ENCODE measurements around the gene RIMS3.
A peak's percentile ranks its signal among the peaks of the same experiment; 100 is the strongest.

RIMS3 gene

DNA sequence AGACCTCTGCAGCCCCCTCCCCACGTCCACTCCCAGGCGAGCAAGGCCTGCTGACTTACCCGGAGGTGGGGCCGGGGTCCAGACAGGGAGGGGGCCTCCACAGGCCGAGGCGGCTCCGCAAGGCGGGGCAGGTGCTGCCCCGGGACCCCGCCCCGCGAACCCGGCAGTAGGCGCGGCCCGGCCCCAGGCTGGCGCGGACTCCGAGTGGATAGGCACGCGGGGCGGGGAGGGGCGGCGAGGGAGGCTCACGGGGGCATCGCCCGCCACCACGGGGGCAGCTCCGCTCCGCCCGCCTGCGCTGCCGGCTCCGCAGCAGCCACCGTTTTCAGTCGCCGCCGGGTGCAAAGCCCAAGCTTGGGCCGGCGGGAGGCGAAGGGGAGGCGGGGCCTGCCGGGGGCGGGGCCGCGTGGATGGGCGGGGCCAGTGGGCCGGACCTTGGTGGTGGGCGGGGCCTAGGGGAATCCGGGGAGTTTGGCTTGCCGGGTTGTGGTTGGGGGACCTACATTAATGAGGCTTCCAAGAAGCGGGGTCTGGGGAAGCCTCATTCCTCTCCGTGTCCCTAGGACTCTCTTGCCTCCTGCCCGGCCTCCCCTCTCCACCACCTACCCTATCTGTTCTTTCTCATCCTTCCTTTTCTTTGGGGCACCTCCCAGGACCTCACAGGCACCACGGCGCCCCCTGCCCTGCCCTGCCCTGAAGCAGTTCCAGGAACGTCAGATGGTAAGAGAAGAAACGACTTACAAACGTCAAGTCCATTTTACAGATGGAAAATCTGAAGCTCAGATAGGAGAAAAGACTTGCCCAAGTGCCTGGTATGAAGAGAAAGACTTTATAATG, at the start of gene RIMS3:
Gene RIMS3, minus strand, starts transcription at position 348 of the 837 bp plus-strand sequence. CDS start 23,757 bp downstream, outside the sequence.
- in situ Hi-C loops (cut with MboI; ENCODE audit: low pct_unique_long_range_greater_than_20kb, low sequenced_read_pairs, unreplicated experiment) = no loop called here
- DNase-seq (ENCODE audit: low spot score) = peak; percentile 98
- peak; percentile 59 for TF ChIP-seq CTCF (IDR thresholded peaks at IDR 0.05; ENCODE audit: extremely low read depth, insufficient read depth, missing control alignments)

DNA sequence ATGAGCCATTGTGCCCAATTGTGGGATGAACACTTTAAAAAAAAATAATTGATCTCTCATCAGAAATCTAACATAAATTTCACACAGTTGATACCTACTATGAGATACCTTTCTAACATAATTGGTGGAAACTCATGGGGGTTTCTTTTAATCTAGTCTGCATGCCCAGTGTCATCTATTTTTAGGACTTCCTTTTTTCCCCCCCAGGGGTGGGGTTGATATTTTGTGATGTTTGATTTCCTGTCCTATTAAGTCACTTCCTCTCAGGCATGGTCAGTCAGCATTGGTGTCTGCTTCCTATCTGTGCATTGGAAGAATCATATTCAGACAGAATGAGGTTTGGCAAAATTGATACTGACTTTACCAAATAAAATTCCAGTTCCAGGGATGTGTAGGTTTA, 47.5 kb upstream of the RIMS3 start:
- in situ Hi-C loops (cut with MboI; ENCODE audit: low pct_unique_long_range_greater_than_20kb, low sequenced_read_pairs, unreplicated experiment) = no loop called here
- TF ChIP-seq CTCF (IDR thresholded peaks at IDR 0.05; ENCODE audit: extremely low read depth, insufficient read depth, missing control alignments) = no peak
- no peak for DNase-seq (ENCODE audit: low spot score)

DNA sequence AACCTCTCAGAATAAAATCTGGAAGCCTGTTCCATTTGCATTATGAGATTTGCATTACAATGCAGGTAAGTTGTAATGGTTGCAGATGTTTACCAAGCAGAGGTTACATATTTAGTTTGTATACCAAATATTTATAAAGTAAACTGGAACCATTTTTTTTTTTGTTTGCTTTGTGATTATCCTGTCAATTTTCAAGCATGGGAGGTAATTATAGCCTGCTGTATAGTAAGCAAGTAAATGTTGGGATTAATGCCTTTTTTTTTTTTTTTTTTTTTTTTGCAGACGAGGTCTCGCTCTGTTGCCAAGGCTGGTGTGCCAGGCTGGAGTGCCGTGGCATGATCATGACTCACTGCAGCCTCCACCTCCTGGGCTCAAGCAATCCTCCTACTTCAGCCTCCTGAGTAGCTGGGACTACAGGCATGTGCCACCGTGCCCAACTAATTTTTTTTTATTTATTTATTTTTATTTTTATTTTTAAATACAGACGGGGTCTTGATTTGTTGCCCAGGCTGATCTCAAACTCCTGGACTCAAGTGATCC, 47.0 kb upstream of the RIMS3 start:
- TF ChIP-seq CTCF (IDR thresholded peaks at IDR 0.05; ENCODE audit: extremely low read depth, insufficient read depth, missing control alignments) = no peak
- no peak for DNase-seq (ENCODE audit: low spot score)
- in situ Hi-C loops (cut with MboI; ENCODE audit: low pct_unique_long_range_greater_than_20kb, low sequenced_read_pairs, unreplicated experiment) = no loop called here

DNA sequence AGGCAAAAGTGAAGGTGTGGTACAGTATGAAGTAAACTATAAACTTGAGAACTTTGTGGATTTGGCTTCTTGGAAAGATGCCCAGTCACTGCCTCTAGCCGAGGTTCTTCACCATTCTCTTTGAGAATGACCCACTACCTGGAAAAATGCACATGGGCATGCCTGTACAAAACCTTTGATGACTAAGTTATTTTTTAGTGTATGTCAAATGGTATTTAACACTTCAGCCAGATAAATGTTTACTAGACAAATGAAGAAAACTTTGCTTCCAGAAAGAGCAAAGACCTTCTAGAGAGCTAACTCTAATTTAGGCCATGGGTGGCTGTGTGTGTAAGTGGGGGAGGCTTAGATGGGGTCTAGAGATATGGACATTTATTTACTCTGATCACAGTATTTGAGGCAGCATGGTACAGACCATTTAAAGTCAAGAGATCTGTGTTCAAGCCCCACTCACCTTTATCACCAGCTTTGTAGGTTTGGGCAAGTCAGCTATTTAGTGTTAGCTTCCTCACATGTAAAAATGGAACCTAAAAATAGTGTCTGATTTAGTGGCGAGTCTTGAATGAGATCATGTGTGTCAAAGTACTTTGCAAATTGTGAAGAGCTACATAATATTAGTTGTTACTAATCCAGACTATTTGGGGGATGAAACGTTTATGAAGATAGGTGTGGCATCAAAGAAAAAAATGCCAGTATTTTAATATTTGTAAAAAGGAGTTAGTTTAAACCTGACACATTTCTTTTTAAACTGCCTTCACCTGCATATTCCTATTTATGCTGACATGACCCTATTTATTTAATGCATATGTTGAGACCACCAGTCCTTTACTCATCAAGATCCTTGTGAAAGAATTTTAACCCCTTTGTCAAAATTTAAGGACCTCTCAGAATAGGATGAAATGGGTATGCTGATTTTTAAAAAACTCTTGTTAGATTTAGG, 46.3 kb upstream of the RIMS3 start:
- no peak for DNase-seq (ENCODE audit: low spot score)
- TF ChIP-seq CTCF (IDR thresholded peaks at IDR 0.05; ENCODE audit: extremely low read depth, insufficient read depth, missing control alignments) = no peak
- in situ Hi-C loops (cut with MboI; ENCODE audit: low pct_unique_long_range_greater_than_20kb, low sequenced_read_pairs, unreplicated experiment) = no loop called here

DNA sequence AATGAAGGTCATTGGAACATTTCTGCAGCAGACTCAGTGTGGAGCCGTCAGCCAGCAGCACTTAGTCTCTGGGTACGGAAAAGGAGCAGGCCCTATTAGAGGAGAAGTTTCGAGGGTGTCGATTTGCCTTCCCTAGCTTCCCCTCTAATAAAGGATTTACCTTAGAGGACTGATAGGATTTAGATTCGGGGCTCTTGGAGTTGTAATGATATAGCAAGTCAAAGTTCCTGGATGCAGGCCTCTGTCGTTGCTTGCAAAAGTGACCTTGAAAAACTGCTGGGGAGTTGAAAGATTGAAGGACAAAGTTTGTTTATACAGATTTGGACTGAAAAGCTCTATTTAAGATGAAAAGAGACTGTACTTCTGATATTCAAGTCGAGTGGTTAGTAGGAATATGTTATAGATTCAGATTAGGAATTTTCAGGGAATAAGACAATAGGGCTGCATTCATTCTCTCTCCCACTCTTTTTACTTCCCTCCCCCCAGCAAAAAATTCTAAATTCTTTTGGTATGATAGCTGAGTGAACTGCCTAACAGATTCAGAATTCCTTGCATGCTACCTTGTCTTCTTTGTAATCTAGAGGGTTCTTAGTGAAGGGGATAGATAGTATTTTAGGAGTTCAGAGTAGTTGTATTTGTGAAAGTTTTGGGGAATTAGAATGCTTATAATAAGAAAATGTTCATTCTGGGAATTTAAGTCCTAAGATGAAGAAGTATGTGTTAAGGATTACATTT, 45.3 kb upstream of the RIMS3 start:
- TF ChIP-seq CTCF (IDR thresholded peaks at IDR 0.05; ENCODE audit: extremely low read depth, insufficient read depth, missing control alignments) = no peak
- in situ Hi-C loops (cut with MboI; ENCODE audit: low pct_unique_long_range_greater_than_20kb, low sequenced_read_pairs, unreplicated experiment) = no loop called here

DNA sequence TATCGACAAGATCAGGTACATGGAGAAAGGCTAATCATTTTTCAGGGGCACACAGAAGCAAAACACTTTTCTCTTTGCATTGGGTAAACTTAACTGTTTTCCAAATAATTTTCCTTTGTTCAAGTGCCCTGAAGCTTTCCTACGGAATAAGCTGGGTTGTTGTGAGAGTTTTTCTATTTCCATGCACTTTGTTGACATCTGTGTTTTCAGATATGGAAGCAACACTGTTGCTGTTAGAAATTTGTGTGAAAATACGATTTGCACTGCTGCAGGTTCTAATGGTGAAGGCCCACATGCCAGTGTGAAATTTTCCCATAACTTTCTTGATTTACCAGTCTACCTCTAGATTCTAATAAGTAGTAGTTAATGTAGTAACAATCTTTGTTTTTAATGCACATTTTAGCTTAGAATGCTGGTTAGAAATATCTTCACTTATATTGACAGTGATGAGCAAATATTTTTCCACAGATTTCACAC, 44.4 kb upstream of the RIMS3 start:
- TF ChIP-seq CTCF (IDR thresholded peaks at IDR 0.05; ENCODE audit: extremely low read depth, insufficient read depth, missing control alignments) = no peak
- in situ Hi-C loops (cut with MboI; ENCODE audit: low pct_unique_long_range_greater_than_20kb, low sequenced_read_pairs, unreplicated experiment) = no loop called here
- no peak for DNase-seq (ENCODE audit: low spot score)

More for the DNA sequence above, 45.3 kb upstream of the RIMS3 start:
- DNase-seq (ENCODE audit: low spot score) = no peak

Data from GM13977 (cell line).